HFFc6 (cell line): ENCODE results near the gene ADARB1. TPM values are rescaled to one million over a fixed set of nuclear protein-coding genes. Genes with fewer than 3 reads are reported as not detected.

Experiments used
- DNase-seq: peaks from one replicate; pipeline ENCODE4 v3.0.0-alpha.2; 2018
- H3K27ac Mint-ChIP-seq: 2 replicates; pipeline ENCODE4 v1.8.0; 2020; ENCODE audit warnings: mild to moderate bottlenecking, mixed read lengths
- H3K27me3 Mint-ChIP-seq: 2 replicates; pipeline ENCODE4 v1.8.0; 2021; ENCODE audit warnings: mild to moderate bottlenecking, moderate library complexity, mixed read lengths; ENCODE audit not compliant: insufficient read depth
- H3K36me3 Mint-ChIP-seq: 2 replicates; pipeline ENCODE4 v1.8.0; 2021; ENCODE audit warnings: low read depth, mixed read lengths
- H3K4me1 Mint-ChIP-seq: 2 replicates; pipeline ENCODE4 v1.8.0; 2020; ENCODE audit warnings: low read depth, mixed read lengths
- H3K4me3 Mint-ChIP-seq: 2 replicates; pipeline ENCODE4 v1.8.0; 2020; ENCODE audit warnings: mild to moderate bottlenecking, moderate library complexity, mixed read lengths
- H3K9me3 Mint-ChIP-seq: 2 replicates; pipeline ENCODE4 v1.8.0; 2020; ENCODE audit warnings: mild to moderate bottlenecking, mixed read lengths
- total RNA-seq, 6 experiments: library from RNA; stranded (reverse); fragmentation: NEBNext Ultra II Directional; extraction: Animal tissue kit (Norgen Biotek cat#: 25700); gene quantifications; 2 replicates in 1 of 6; 3 replicates in 5 of 6; pipeline ENCODE4 v1.2.3, GENCODE V29; 2021
- TF ChIP-seq, protein P1 (sequence below): fragments of 200-600 bp; sonication (generic); IDR thresholded peaks from 2 replicates; pipeline ENCODE4 v1.5.0; 2021; ENCODE audit warnings: antibody characterized with exemption, mild to moderate bottlenecking

The ADARB1 gene
- total RNA-seq, 6 experiments from 2014 or later = 1.7 to 3.2 (median 2.2) TPM

DNA sequence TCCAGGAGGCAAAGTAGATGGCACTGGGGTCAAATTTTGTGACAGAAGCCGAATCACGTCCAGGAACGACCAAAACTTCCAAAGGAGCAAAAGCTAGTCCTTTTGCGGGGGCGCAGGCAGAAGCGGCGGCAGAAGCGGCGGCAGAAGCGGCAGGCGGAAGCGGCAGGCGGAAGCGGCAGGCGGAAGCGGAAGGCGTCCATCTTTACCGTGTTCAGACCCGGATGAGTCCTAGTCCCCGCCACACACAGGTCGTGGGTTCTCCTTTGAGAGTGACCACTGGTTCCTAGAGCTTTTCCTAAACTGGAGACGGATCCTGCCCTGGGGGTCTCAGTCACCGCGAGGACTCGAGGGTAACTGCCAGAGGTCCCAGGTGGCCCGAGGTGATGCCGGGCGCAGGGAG, 159.7 kb downstream of the ADARB1 start:
- no peak for DNase-seq
- no peaks in the 10 kb centered on the region for H3K9me3 Mint-ChIP-seq
- H3K4me1 Mint-ChIP-seq = peaks cover 2% of the 10 kb centered on the region
- no peak overlapping the region for H3K4me3 Mint-ChIP-seq
- H3K36me3 Mint-ChIP-seq = 0 out of 2 replicates have a peak, but pooled peaks cover 5% of the 10 kb centered on the region
- TF ChIP-seq, protein P1, sequence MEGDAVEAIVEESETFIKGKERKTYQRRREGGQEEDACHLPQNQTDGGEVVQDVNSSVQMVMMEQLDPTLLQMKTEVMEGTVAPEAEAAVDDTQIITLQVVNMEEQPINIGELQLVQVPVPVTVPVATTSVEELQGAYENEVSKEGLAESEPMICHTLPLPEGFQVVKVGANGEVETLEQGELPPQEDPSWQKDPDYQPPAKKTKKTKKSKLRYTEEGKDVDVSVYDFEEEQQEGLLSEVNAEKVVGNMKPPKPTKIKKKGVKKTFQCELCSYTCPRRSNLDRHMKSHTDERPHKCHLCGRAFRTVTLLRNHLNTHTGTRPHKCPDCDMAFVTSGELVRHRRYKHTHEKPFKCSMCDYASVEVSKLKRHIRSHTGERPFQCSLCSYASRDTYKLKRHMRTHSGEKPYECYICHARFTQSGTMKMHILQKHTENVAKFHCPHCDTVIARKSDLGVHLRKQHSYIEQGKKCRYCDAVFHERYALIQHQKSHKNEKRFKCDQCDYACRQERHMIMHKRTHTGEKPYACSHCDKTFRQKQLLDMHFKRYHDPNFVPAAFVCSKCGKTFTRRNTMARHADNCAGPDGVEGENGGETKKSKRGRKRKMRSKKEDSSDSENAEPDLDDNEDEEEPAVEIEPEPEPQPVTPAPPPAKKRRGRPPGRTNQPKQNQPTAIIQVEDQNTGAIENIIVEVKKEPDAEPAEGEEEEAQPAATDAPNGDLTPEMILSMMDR = no peak
- no peak overlapping the region for H3K27ac Mint-ChIP-seq
- peaks cover 48% of the 10 kb centered on the region for H3K27me3 Mint-ChIP-seq

DNA sequence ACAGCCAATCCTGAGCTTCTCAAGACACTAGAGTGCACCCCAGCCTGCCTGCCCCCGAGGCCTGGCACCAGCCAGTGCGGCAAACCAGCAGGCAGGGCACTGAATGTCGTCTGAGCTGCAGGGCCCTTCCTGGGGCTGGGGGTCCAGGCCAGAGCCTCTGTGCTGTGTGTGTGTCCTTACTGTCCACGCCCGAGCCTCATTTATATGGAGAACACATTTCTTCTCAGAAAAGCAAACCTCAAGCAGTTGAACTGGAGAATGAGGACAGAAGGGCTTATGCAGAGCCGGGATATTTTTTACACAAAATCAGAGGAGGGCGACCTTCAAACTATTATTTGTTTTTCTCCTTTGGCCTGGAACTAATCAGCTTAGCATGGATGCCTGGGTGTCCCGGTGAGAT, 160.6 kb downstream of the ADARB1 start:
- TF ChIP-seq, protein P1 = no peak
- H3K4me1 Mint-ChIP-seq = no peaks in the 10 kb centered on the region
- no peak overlapping the region for H3K4me3 Mint-ChIP-seq
- H3K36me3 Mint-ChIP-seq = 0 out of 2 replicates have a peak, but pooled peaks cover 5% of the 10 kb centered on the region
- no peak overlapping the region for H3K27ac Mint-ChIP-seq
- peaks cover 48% of the 10 kb centered on the region for H3K27me3 Mint-ChIP-seq
- no peak for DNase-seq
- no peaks in the 10 kb centered on the region for H3K9me3 Mint-ChIP-seq

DNA sequence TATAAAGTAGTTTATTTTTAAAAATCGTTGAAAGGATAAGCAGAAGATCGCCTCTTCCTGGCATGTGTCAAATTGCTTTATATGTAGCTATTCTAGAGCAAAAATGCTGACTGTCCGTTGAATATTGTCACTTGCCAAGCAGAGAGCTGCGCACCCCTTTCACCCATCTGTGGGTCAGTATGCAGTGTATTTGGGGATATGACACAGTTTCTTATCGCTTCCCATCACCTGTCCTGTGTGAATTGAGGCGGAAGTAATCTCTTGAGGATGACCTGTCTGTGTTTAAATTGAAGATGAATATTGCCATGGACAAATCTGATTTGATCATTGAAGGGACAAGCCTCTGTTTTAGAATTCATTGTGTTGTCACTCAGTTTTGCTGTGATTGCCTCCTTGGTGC, 161.1 kb downstream of the ADARB1 start:
- TF ChIP-seq, protein P1 = no peak
- 0 out of 2 replicates have a peak, but pooled peaks cover 5% of the 10 kb centered on the region for H3K36me3 Mint-ChIP-seq
- H3K9me3 Mint-ChIP-seq = no peaks in the 10 kb centered on the region
- no peak for DNase-seq
- H3K27me3 Mint-ChIP-seq = peaks cover 46% of the 10 kb centered on the region
- no peak overlapping the region for H3K4me3 Mint-ChIP-seq
- H3K27ac Mint-ChIP-seq = no peak overlapping the region
- H3K4me1 Mint-ChIP-seq = no peaks in the 10 kb centered on the region

DNA sequence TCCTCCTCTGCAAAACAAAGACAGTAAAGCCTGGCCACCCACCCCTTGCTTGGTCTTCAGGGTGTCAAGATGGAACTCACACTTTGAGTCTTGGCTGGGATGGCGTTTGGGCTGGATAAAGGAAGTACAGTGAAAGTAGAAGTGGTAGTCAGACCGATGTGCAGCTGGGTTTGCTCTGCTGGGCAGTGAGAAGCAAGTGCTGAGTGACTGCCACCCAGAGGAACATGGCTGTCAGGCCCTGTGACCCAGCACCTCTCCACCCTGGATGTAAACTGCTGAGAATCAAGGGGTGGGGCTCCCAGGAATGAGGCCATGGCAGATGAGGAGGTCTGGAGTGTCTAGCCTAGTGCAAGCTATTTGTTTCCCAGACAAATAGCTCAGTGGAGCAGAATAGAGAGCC, 162.1 kb downstream of the ADARB1 start:
- Mint-ChIP-seq H3K4me1 (no peaks in the 10 kb centered on the region), H3K27me3 (peaks cover 49% of the 10 kb centered on the region), H3K4me3 (no peak overlapping the region), H3K36me3 (0 out of 2 replicates have a peak, but pooled peaks cover 5% of the 10 kb centered on the region), H3K9me3 (peaks cover 2% of the 10 kb centered on the region; the same call in 1 of the 2 replicates), H3K27ac (no peak overlapping the region)
- TF ChIP-seq, protein P1 = no peak; the same call in 1 of the 2 replicates
- peak; percentile 10 for DNase-seq

DNA sequence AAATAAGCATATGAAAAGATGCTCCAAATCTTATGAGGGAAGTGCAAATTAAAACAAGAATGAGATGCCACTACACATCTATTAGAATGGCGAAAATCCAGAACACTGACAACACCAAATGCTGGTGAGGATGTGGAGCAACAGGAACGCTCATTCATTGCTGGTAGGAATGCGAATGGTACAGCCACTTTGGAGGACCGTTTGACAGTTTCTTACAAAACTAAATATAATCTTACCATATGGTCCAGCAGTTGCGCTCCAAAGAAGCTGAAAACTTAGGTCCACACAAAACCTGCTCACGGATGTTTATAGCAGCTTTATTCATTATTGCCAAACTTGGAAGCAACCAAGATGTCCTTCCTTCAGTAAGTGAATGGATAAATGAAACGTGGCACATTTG, 163.0 kb downstream of the ADARB1 start:
- Mint-ChIP-seq H3K9me3 (peaks cover 11% of the 10 kb centered on the region), H3K27ac (no peak overlapping the region), H3K27me3 (peaks cover 51% of the 10 kb centered on the region), H3K4me3 (no peak overlapping the region), H3K36me3 (0 out of 2 replicates have a peak, but pooled peaks cover 10% of the 10 kb centered on the region), H3K4me1 (no peaks in the 10 kb centered on the region)
- no peak for DNase-seq
- TF ChIP-seq, protein P1 = no peak

DNA sequence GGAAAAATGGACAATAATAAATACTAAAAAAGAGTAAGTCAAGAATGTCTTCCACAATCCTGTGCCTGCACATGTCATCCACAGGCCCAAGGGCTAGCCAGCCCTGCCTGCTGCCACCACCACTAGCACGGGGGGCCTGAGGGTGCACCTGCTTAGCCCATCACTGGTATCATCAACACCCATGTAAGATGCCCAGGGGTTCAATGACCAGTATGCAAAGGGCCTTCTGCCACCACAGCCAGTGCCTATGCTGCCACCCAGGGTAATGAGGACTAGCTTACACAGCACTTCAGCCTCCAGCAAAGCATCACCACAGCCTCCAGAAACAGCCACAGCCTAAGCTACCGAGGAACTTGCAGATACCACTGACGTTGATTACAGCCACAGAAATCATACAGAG, 167.0 kb downstream of the ADARB1 start:
- no peak for DNase-seq
- TF ChIP-seq, protein P1 = no peak

More for the DNA sequence above, 167.0 kb downstream of the ADARB1 start:
- peaks cover 34% of the 10 kb centered on the region for H3K27me3 Mint-ChIP-seq
- no peak overlapping the region for H3K4me3 Mint-ChIP-seq
- peaks cover 20% of the 10 kb centered on the region for H3K36me3 Mint-ChIP-seq
- H3K9me3 Mint-ChIP-seq = peaks cover 31% of the 10 kb centered on the region
- no peak overlapping the region for H3K27ac Mint-ChIP-seq
- no peaks in the 10 kb centered on the region for H3K4me1 Mint-ChIP-seq
